Measurements from ENCODE around the gene CPTP.

GRCh38 chr1:1280782-1281481 is 43.7 kb upstream of the CPTP start:
- TF ChIP-seq EP300 (IDR thresholded peaks at IDR 0.05) (no peak), CTCF (IDR thresholded peaks at IDR 0.05) (no peak), POLR2A (IDR thresholded peaks at IDR 0.05) (no peak), POLR2AphosphoS5 (IDR thresholded peaks at IDR 0.05) (no peak)
